ENCODE measurements around the gene NENF. TPM values are rescaled to one million over a fixed set of nuclear protein-coding genes. Genes with fewer than 3 reads are reported as not detected.

Gene NENF
- total RNA-seq, 4 donors from 2014 or later = 74.8 to 149 (median 112) TPM

- in situ Hi-C loops (cut with MboI; ENCODE audit: low sequenced_read_pairs in 4 of 4) = no loop called here
- H3K9me3 ChIP-seq = no peaks in the 10 kb centered on the region
- H3K36me3 ChIP-seq = no peaks in the 10 kb centered on the region
- peaks cover 0 to 5% of the 10 kb centered on the region in 2 donors for H3K4me1 ChIP-seq
- ATAC-seq = no peak
- intact Hi-C loops (cut with DNase I; ENCODE audit: low total_unique reads) = no loop called here
- no peak for DNase-seq
- TF ChIP-seq POLR2A (IDR thresholded peaks at IDR 0.05) = no peak
- peak overlapping the region in 2 of 4 donors; percentile 30 to 34 for H3K27ac ChIP-seq
- H3K4me3 ChIP-seq = no peak overlapping the region
- H3K27me3 ChIP-seq = no peaks in the 10 kb centered on the region
Measured at GRCh38 chr1:212466898-212467650, 34.4 kb downstream of the NENF start.

GRCh38 chr1:212467843-212468482 is 35.2 kb downstream of the NENF start:
- Histone ChIP-seq H3K27me3 (no peaks in the 10 kb centered on the region), H3K4me1 (peaks cover 0 to 5% of the 10 kb centered on the region in 2 donors), H3K4me3 (no peak overlapping the region), H3K9me3 (no peaks in the 10 kb centered on the region), H3K27ac (peak overlapping the region in 1 of 4 donors; percentile 23), H3K36me3 (no peaks in the 10 kb centered on the region)
- no peak for ATAC-seq
- TF ChIP-seq CTCF (IDR thresholded peaks at IDR 0.05 in 4 of 5, conservative IDR thresholded peaks at IDR 0.05 in 1 of 5) (no peak), POLR2A (IDR thresholded peaks at IDR 0.05) (no peak)
- intact Hi-C loops (cut with DNase I; ENCODE audit: low total_unique reads) (no loop called here), in situ Hi-C loops (cut with MboI; ENCODE audit: low sequenced_read_pairs in 4 of 4) (no loop called here)
- no peak for DNase-seq

GRCh38 chr1:212470059-212470458 is 37.3 kb downstream of the NENF start:
- Histone ChIP-seq H3K27ac (peak overlapping the region; percentile 61 to 77 (median 70)), H3K36me3 (no peaks in the 10 kb centered on the region), H3K4me3 (peak overlapping the region in 1 of 4 donors; percentile 34), H3K9me3 (no peaks in the 10 kb centered on the region), H3K4me1 (peaks cover 0 to 5% of the 10 kb centered on the region in 2 donors), H3K27me3 (no peaks in the 10 kb centered on the region)
- DNase-seq (peak; percentile 75 to 87), ATAC-seq (peak; percentile 97 to 99)
- in situ Hi-C loops (cut with MboI; ENCODE audit: low sequenced_read_pairs in 4 of 4) = no loop called here
- intact Hi-C loops (cut with DNase I; ENCODE audit: low total_unique reads) = no loop called here
- TF ChIP-seq CTCF (IDR thresholded peaks at IDR 0.05 in 4 of 5, conservative IDR thresholded peaks at IDR 0.05 in 1 of 5) (no peak), POLR2A (IDR thresholded peaks at IDR 0.05) (peak in 1 of 2 donors; percentile 26)

- in situ Hi-C loops (cut with MboI; ENCODE audit: low sequenced_read_pairs in 4 of 4) = no loop called here
- TF ChIP-seq CTCF (IDR thresholded peaks at IDR 0.05 in 4 of 5, conservative IDR thresholded peaks at IDR 0.05 in 1 of 5) = no peak
- no peak for TF ChIP-seq POLR2A (IDR thresholded peaks at IDR 0.05)
- H3K36me3 ChIP-seq = no peaks in the 10 kb centered on the region
- no peak for DNase-seq
- H3K9me3 ChIP-seq = no peaks in the 10 kb centered on the region
- H3K27me3 ChIP-seq = no peaks in the 10 kb centered on the region
- ATAC-seq = no peak
- H3K4me3 ChIP-seq = no peak overlapping the region
- peaks cover 0 to 5% of the 10 kb centered on the region in 2 donors for H3K4me1 ChIP-seq
- intact Hi-C loops (cut with DNase I; ENCODE audit: low total_unique reads) = no loop called here
- no peak overlapping the region for H3K27ac ChIP-seq
Measured at GRCh38 chr1:212471286-212471685, 38.6 kb downstream of the NENF start.

GRCh38 chr1:212471891-212472675 is 39.4 kb downstream of the NENF start:
- no peaks in the 10 kb centered on the region for H3K9me3 ChIP-seq
- DNase-seq (no peak), ATAC-seq (no peak)
- no peak overlapping the region for H3K27ac ChIP-seq
- intact Hi-C loops (cut with DNase I; ENCODE audit: low total_unique reads) (no loop called here), in situ Hi-C loops (cut with MboI; ENCODE audit: low sequenced_read_pairs in 4 of 4) (no loop called here)
- H3K4me1 ChIP-seq = peaks cover 0 to 6% of the 10 kb centered on the region in 2 donors
- no peak overlapping the region for H3K4me3 ChIP-seq
- H3K36me3 ChIP-seq = no peaks in the 10 kb centered on the region
- H3K27me3 ChIP-seq = no peaks in the 10 kb centered on the region
- no peak for TF ChIP-seq CTCF (IDR thresholded peaks at IDR 0.05 in 4 of 5, conservative IDR thresholded peaks at IDR 0.05 in 1 of 5)

Measured in gastrocnemius medialis (tissue), 4 donors.